IMR-90 (cell line): ENCODE results near the gene GPX3. TPM values are rescaled to one million over a fixed set of nuclear protein-coding genes. Genes with fewer than 3 reads are reported as not detected.

Source experiments
- ATAC-seq: fragments of 200-7000 bp; cut with Tn5 transposase; 2 replicates; pipeline ENCODE4 v1.9.1; 2020; ENCODE audit warnings: low read depth, mild to moderate bottlenecking, moderate library complexity
- BruUV-seq: library from RNA; stranded (reverse); fragments of 400-500 nt; replicated peaks from 2 replicates; lab custom pipeline; 2021; lab: Mats Ljungman, UMichigan
- CTCF ChIA-PET: fragments of 300-600 bp; formaldehyde crosslinking; extraction: SDS; loops from one replicate; lab custom pipeline; 2021; ENCODE audit warnings: antibody characterized with exemption; lab: Yijun Ruan, JAX
- POLR2A ChIA-PET: fragments of 300-600 bp; sonication (Branson Sonifier 250); formaldehyde crosslinking; loops from one replicate; lab custom pipeline; 2022; ENCODE audit warnings: antibody characterized with exemption; ENCODE audit not compliant: unreplicated experiment; lab: Charles Lee
- DNase-seq: peaks from one replicate; pipeline ENCODE4 v3.0.0; 2013
- H2AFZ ChIP-seq: replicated peaks from 2 replicates; pipeline ENCODE3; 2013; ENCODE audit warnings: low read length, mild to moderate bottlenecking; ENCODE audit not compliant: poor library complexity
- H2AK5ac ChIP-seq: 2 replicates; pipeline ENCODE4 v1.6.1; 2013; ENCODE audit warnings: low read depth, low read length, inconsistent platforms
- H2AK9ac ChIP-seq: replicated peaks from 2 replicates; pipeline ENCODE3; 2013; ENCODE audit warnings: mild to moderate bottlenecking, low read depth, low read length, moderate library complexity; ENCODE audit not compliant: poor library complexity
- H2BK120ac ChIP-seq: 2 replicates; pipeline ENCODE4 v1.6.1; 2013; ENCODE audit warnings: low read depth, low read length, inconsistent platforms
- H2BK15ac ChIP-seq: 3 replicates; pipeline ENCODE4 v1.6.1; 2013; ENCODE audit warnings: low read depth, low read length, inconsistent platforms
- H2BK20ac ChIP-seq: 2 replicates; pipeline ENCODE4 v1.6.1; 2013; ENCODE audit warnings: low read depth, mild to moderate bottlenecking, inconsistent platforms, low read length, moderate library complexity
- H2BK5ac ChIP-seq: 2 replicates; pipeline ENCODE4 v1.6.1; 2013; ENCODE audit warnings: mild to moderate bottlenecking, low read depth, low read length, inconsistent platforms; ENCODE audit not compliant: poor library complexity, severe bottlenecking
- H3K14ac ChIP-seq: replicated peaks from 2 replicates; pipeline ENCODE4 v1.6.1; 2013; ENCODE audit warnings: low read depth, low read length, inconsistent platforms
- H3K18ac ChIP-seq: 2 replicates; pipeline ENCODE4 v1.6.1; 2013; ENCODE audit warnings: low read depth, low read length, control low read depth
- H3K23ac ChIP-seq: 2 replicates; pipeline ENCODE4 v1.6.1; 2013; ENCODE audit warnings: low read depth, low read length, inconsistent platforms
- H3K27ac ChIP-seq: 2 replicates; pipeline ENCODE4 v1.5.1; 2013; ENCODE audit warnings: mild to moderate bottlenecking, control low read depth, low read length; ENCODE audit not compliant: insufficient read depth
- H3K27me3 ChIP-seq: 2 replicates; pipeline ENCODE4 v1.6.1; 2013; ENCODE audit warnings: low read length; ENCODE audit not compliant: control insufficient read depth, insufficient read depth
- H3K36me3 ChIP-seq: 2 replicates; pipeline ENCODE4 v1.6.1; 2013; ENCODE audit warnings: low read length, mixed read lengths; ENCODE audit not compliant: control insufficient read depth, insufficient read depth
- H3K4ac ChIP-seq: 2 replicates; pipeline ENCODE4 v1.6.1; 2013; ENCODE audit warnings: low read depth, low read length, inconsistent platforms
- H3K4me1 ChIP-seq: 2 replicates; pipeline ENCODE4 v1.6.1; 2013; ENCODE audit warnings: low read length, mixed read lengths; ENCODE audit not compliant: control insufficient read depth, insufficient read depth
- H3K4me2 ChIP-seq: 2 replicates; pipeline ENCODE4 v1.6.1; 2013; ENCODE audit warnings: low read depth, mild to moderate bottlenecking, control low read depth, low read length, moderate library complexity
- H3K4me3 ChIP-seq: 2 replicates; pipeline ENCODE4 v1.5.1; 2013; ENCODE audit warnings: low read depth, mild to moderate bottlenecking, control low read depth, low read length, moderate library complexity; ENCODE audit not compliant: insufficient read depth
- H3K56ac ChIP-seq: 2 replicates; pipeline ENCODE4 v1.6.1; 2013; ENCODE audit warnings: low read length, inconsistent platforms; ENCODE audit not compliant: insufficient read depth; ENCODE audit errors: extremely low read depth
- H3K79me1 ChIP-seq, 2 experiments: 2 replicates each; pipeline ENCODE4 v1.6.1; 2013; ENCODE audit warnings: low read length in 2 of 2, inconsistent platforms in 1 of 2, low read depth in 1 of 2
- H3K9ac ChIP-seq: 2 replicates; pipeline ENCODE4 v1.6.1; 2013; ENCODE audit warnings: low read depth, low read length, control low read depth
- H3K9me1 ChIP-seq: 2 replicates; pipeline ENCODE4 v1.6.1; 2013; ENCODE audit warnings: low read length, inconsistent platforms; ENCODE audit not compliant: insufficient read depth
- H3K9me3 ChIP-seq: 2 replicates; pipeline ENCODE4 v1.6.1; 2013; ENCODE audit warnings: low read length; ENCODE audit not compliant: control insufficient read depth, insufficient read depth
- H4K20me1 ChIP-seq: 2 replicates; pipeline ENCODE4 v1.6.1; 2013; ENCODE audit warnings: low read length, inconsistent platforms; ENCODE audit not compliant: insufficient read depth
- H4K5ac ChIP-seq: 2 replicates; pipeline ENCODE4 v1.6.1; 2013; ENCODE audit warnings: mild to moderate bottlenecking, low read depth, low read length, control low read depth
- H4K8ac ChIP-seq, 2 experiments: 2 replicates each; pipeline ENCODE4 v1.6.1; 2013; ENCODE audit warnings: low read depth in 2 of 2, low read length in 2 of 2, control low read depth in 1 of 2, inconsistent platforms in 1 of 2
- H4K91ac ChIP-seq: 2 replicates; pipeline ENCODE4 v1.6.1; 2013; ENCODE audit warnings: low read depth, low read length, inconsistent platforms; ENCODE audit not compliant: insufficient read depth
- BHLHE40 ChIP-seq: fragments of 150-350 bp; IDR thresholded peaks from 2 replicates; pipeline ENCODE4 v1.6.1; 2016; ENCODE audit warnings: mild to moderate bottlenecking, low read depth, low read length
- CEBPB ChIP-seq: IDR thresholded peaks from 2 replicates; pipeline ENCODE4 v1.6.1; 2012; ENCODE audit warnings: low read depth, low read length, improper control_type of control experiment
- CHD1 ChIP-seq: IDR thresholded peaks from 2 replicates; pipeline ENCODE4 v1.6.1; 2012; ENCODE audit warnings: low read depth, low read length, improper control_type of control experiment
- CTCF ChIP-seq: conservative IDR thresholded peaks from 2 replicates; pipeline ENCODE4 v1.5.1; 2012; ENCODE audit warnings: mild to moderate bottlenecking, low read depth, low read length, improper control_type of control experiment
- FOS ChIP-seq: fragments of 150-350 bp; IDR thresholded peaks from 2 replicates; pipeline ENCODE4 v1.6.1; 2016; ENCODE audit warnings: low read depth, low read length
- MAFK ChIP-seq: IDR thresholded peaks from 2 replicates; pipeline ENCODE4 v1.6.1; 2012; ENCODE audit warnings: low read depth, low read length, improper control_type of control experiment
- MAZ ChIP-seq: IDR thresholded peaks from 2 replicates; pipeline ENCODE4 v1.6.1; 2012; ENCODE audit warnings: low read depth, mild to moderate bottlenecking, low read length, improper control_type of control experiment, moderate library complexity, borderline replicate concordance
- MXI1 ChIP-seq: IDR thresholded peaks from 2 replicates; pipeline ENCODE4 v1.6.1; 2012; ENCODE audit warnings: low read depth, mild to moderate bottlenecking, low read length, moderate library complexity, borderline replicate concordance
- NFE2L2 ChIP-seq: fragments of 150-350 bp; IDR thresholded peaks from 2 replicates; pipeline ENCODE4 v1.6.1; 2016; ENCODE audit warnings: low read depth, mild to moderate bottlenecking, low read length
- POLR2A ChIP-seq: IDR thresholded peaks from 2 replicates; pipeline ENCODE4 v1.6.1; 2012; ENCODE audit warnings: mild to moderate bottlenecking, low read depth, low read length
- RAD21 ChIP-seq: IDR thresholded peaks from 2 replicates; pipeline ENCODE4 v1.6.1; 2012; ENCODE audit warnings: low read length, improper control_type of control experiment
- RCOR1 ChIP-seq: IDR thresholded peaks from 2 replicates; pipeline ENCODE4 v1.6.1; 2012; ENCODE audit warnings: mild to moderate bottlenecking, low read length, improper control_type of control experiment; ENCODE audit not compliant: insufficient replicate concordance
- RFX5 ChIP-seq: IDR thresholded peaks from 2 replicates; pipeline ENCODE4 v1.8.0; 2012; ENCODE audit warnings: low read depth, mild to moderate bottlenecking, low read length, moderate library complexity
- SMC3 ChIP-seq: fragments of 150-350 bp; IDR thresholded peaks from 2 replicates; pipeline ENCODE4 v1.6.1; 2016; ENCODE audit warnings: low read depth, mild to moderate bottlenecking, antibody characterized with exemption, low read length, moderate library complexity
- WGBS, 2 experiments: methylation state at CpG; one replicate each; pipeline versions ENCODE4 v1.1.5 to v1.1.7; 2013; ENCODE audit warnings: missing lambda C conversion rate in 2 of 2; ENCODE audit not compliant: insufficient read length in 1 of 2; ENCODE audit errors: extremely low coverage in 2 of 2; 5-methylcytosine and 5-hydroxymethylcytosine counted together
- dilution Hi-C: fragments of 300-500 bp; cut with HindIII; formaldehyde crosslinking; loops from one replicate; pipeline ENCODE4 v1.14.3; 2018; ENCODE audit warnings: low sequenced_read_pairs; ENCODE audit not compliant: unreplicated experiment
- in situ Hi-C: fragments of 300-500 bp; cut with MboI; formaldehyde crosslinking; loops from 3 replicates; pipeline ENCODE4 v1.14.3; 2019; ENCODE audit warnings: low sequenced_read_pairs, inconsistent platforms, mixed read lengths
- intact Hi-C: fragments of 100-400 bp; cut with micrococcal nuclease; formaldehyde crosslinking; loops from 2 replicates; pipeline ENCODE4 v1.10.0; 2022
- polyA plus RNA-seq, 3 experiments: library from polyadenylated mRNA; depleted of rRNA; stranded (reverse); fragments of >200 nt; gene quantifications; 2 replicates each; pipeline ENCODE4 v1.2.3, GENCODE V29; 2012; ENCODE audit warnings: low replicate concordance in 1 of 3
- total RNA-seq: library from RNA; depleted of rRNA; stranded (reverse); fragments of >200 nt; gene quantifications from 2 replicates; pipeline ENCODE4 v1.2.3, GENCODE V29; 2012
- TF ChIP-seq, protein P1 (sequence below): fragments of 150-350 bp; IDR thresholded peaks from 2 replicates; pipeline ENCODE4 v1.6.1; 2016; ENCODE audit warnings: low read depth, mild to moderate bottlenecking, low read length, moderate library complexity, borderline replicate concordance

The GPX3 gene
- total and polyA plus RNA-seq, 2 of the 4 experiments (the other 2 are of a cell fraction), result 0.36 to 1.0 TPM

GRCh38 chr5:151067632-151068432 lies 47.4 kb downstream of the GPX3 start:
- dilution Hi-C loops (no loop called here), in situ Hi-C loops (no loop called here), intact Hi-C loops (no loop called here)
- no peak overlapping the region for H2AFZ ChIP-seq
- ATAC-seq, result no peak
- H4K20me1 ChIP-seq, result peaks cover 62% of the 10 kb centered on the region
- no peak overlapping the region for H3K56ac ChIP-seq
- CTCF ChIA-PET, result no interaction called here
- no peak overlapping the region for H2BK5ac ChIP-seq
- peaks cover 52% of the 10 kb centered on the region for H3K4me1 ChIP-seq
- peaks cover 9% of the 10 kb centered on the region for H3K36me3 ChIP-seq
- H2AK9ac ChIP-seq, result peak overlapping the region; percentile 37
- BruUV-seq, result no TSS peak
- peak overlapping the region; percentile 30 for H3K14ac ChIP-seq
- peak overlapping the region; percentile 91; the same call in 1 of the 2 replicates for H2AK5ac ChIP-seq
- POLR2A ChIA-PET, result no interaction called here
- peak; percentile 53 for DNase-seq
- peak overlapping the region; percentile 16; the same call in 1 of the 2 replicates for H4K91ac ChIP-seq
- no peak overlapping the region for H3K27ac ChIP-seq
- WGBS, 2 experiments, result 97% methylated on average over 6 of the region's 14 CpGs; no CpG with 5 or more reads in 1 of the 2 experiments
- H3K9me1 ChIP-seq, result peaks cover 65% of the 10 kb centered on the region
- H3K18ac ChIP-seq, result no peak overlapping the region
- no peak overlapping the region for H3K4me3 ChIP-seq
- no peak overlapping the region for H4K5ac ChIP-seq
- H3K9ac ChIP-seq, result no peak overlapping the region
- H3K4ac ChIP-seq, result peak overlapping the region; percentile 38
- H2BK20ac ChIP-seq, result peak overlapping the region; percentile 3; the same call in 1 of the 2 replicates
- peak overlapping the region in 1 of 2 experiments; percentile 20; a peak in 1 of 4 replicates for H4K8ac ChIP-seq
- no peak overlapping the region for H3K23ac ChIP-seq
- H3K9me3 ChIP-seq, result no peaks in the 10 kb centered on the region
- peak overlapping the region; percentile 47; the same call in 1 of the 2 replicates for H2BK120ac ChIP-seq
- H3K27me3 ChIP-seq, result no peaks in the 10 kb centered on the region
- H2BK15ac ChIP-seq, result peak overlapping the region; percentile 12; the same call in 1 of the 3 replicates
- no peak overlapping the region for H3K4me2 ChIP-seq
- peaks cover 53 to 94% of the 10 kb centered on the region in 2 experiments for H3K79me1 ChIP-seq
- no peak for TF ChIP-seq CHD1
- TF ChIP-seq FOS, result no peak
- no peak for TF ChIP-seq RAD21
- TF ChIP-seq MXI1, result no peak
- no peak for TF ChIP-seq BHLHE40
- no peak for TF ChIP-seq RCOR1
- no peak for TF ChIP-seq MAZ
- no peak for TF ChIP-seq CEBPB
- TF ChIP-seq SMC3, result no peak
- TF ChIP-seq MAFK, result no peak
- TF ChIP-seq POLR2A, result no peak
- TF ChIP-seq CTCF, result no peak
- TF ChIP-seq, protein P1, sequence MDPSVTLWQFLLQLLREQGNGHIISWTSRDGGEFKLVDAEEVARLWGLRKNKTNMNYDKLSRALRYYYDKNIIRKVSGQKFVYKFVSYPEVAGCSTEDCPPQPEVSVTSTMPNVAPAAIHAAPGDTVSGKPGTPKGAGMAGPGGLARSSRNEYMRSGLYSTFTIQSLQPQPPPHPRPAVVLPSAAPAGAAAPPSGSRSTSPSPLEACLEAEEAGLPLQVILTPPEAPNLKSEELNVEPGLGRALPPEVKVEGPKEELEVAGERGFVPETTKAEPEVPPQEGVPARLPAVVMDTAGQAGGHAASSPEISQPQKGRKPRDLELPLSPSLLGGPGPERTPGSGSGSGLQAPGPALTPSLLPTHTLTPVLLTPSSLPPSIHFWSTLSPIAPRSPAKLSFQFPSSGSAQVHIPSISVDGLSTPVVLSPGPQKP, result no peak
- no peak for TF ChIP-seq RFX5
- no peak for TF ChIP-seq NFE2L2
